ENCODE data around the gene NAMPT.

Gene NAMPT

DNA sequence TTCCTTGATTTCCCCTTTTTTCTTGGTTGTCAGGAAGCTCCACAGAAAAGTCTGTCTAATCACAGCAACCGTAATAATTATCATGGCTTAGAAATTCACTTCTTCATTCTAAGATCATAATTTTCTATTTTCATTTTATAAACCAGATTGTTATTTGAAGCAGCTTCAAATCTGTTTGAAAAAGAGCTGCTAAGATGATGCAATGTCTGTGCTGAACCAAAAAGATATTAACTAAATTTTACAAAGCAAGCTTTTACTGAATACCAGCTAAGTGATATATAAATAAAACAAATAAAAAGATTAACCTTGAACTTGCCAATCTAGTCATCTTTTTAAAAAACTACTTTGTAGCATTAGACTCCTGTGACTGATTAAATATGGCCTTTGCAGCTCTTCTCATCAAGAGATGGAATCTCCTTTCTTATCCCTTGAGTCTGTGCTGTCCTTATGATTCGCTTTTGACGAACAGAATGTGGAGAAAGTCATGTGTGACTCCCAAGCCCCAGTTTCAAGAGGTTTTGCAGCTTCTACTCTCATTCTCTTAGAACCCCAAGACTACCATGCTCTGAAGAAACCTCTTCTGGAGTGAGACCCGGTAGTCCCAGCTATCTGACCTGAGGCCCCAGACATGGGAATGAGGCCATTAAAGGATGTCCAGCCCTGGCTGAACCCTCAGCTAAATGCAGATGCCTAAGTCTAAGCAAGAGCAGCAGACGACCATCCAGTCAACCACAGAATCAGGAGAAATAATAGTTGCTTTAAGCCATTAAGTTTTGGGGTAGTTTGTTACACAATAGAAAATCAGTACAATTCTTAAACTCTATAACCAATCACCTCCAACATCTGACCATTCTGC is 14.4 kb downstream of the NAMPT start:
- DNase-seq: no peak

DNA sequence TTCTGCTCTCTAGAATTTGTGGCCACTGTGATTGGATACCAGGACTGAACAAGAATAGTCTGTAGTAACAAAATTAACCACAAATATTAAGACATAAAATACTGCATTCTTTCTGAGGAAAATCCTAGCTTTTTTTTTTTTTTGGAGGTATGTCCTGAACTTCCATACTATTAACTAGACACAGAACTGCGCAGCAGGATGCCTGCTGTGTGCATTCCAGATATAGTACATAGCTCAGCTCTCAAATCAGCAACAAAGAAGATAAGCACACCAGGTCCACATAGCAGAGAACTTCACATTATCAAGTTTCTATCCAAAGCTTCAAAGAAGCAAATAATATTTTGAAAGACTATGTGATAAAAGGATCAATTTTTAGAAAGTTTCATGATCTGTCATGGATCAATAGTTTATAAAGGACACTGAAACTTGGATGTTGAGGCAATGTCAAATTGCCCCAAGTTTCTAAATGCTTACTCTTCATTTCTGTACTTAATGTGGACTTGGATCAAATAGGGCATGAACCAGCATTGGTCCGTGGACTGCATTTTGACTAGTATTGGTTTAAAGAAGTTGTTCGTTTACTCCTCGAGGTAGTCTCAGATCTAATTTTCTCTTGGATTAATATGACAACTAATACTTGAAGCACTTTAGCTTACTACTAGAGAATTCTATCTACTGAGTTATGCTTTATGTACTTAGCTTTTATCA is 15.4 kb downstream of the NAMPT start:
- no peak for DNase-seq

GRCh38 chr7:106265133-106265532 is 19.6 kb downstream of the NAMPT start:
- no peak for DNase-seq

- no peak for DNase-seq
Observed at GRCh38 chr7:106262221-106262881, 22.4 kb downstream of the NAMPT start.

DNA sequence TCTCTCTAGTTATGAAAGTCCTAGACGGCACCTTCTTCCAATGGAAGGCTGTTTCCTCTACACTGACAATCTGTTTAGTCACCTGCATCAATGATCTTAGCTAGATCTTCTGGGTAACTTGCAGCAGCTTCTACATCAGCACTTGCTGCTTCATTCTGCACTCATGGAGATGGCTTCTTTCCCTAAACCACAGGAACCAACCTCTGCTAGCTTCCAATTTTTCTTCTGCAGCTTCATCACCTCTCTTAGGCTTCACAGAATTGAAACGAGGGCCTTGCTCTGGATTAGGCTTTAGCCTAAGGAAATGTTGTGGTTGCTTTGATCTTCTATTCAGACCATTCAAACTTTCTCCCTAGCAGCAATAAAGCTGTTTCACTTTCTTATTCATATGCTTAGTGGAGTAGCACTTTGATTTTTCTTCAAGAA is 24.6 kb downstream of the NAMPT start:
- DNase-seq: no peak

DNA sequence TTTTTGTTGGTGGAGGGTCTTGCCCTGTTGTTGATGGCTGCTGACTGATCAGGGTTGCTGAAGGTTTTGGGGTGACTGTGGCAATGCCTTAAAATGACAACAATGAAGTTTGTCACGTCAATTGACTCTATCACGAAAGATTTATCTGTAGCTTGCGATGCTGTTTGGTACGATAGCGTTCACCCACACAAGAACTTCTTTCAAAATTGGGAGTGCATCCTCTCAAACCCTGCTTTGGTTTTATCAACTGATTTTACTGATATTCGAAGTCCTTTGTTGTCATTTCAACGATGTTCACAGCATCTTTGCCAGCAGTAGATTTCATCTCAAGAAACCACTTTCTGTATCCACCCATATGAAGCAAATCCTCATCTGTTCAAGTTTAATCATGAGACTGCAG is 26.0 kb downstream of the NAMPT start:
- DNase-seq: no peak

DNA sequence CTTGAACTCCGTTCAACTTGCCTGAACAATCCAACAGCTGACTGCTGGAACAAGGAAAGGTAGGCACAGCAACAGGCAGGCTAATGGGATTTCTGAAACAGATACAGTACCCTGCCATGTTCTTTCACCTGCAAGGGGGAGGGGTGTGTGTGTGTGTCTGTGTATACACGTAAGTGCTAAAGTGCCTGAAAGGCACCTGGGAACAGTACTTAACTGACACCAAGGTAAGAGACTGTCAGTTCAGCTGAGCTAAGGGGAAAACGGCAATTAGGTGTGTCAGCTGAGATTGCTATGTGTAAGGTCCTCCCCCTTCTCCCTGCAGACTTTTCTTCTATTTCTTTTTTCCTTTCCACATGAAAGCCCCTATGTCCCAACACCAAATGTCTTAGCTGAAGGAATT is 27.0 kb downstream of the NAMPT start:
- no peak for DNase-seq

DNA sequence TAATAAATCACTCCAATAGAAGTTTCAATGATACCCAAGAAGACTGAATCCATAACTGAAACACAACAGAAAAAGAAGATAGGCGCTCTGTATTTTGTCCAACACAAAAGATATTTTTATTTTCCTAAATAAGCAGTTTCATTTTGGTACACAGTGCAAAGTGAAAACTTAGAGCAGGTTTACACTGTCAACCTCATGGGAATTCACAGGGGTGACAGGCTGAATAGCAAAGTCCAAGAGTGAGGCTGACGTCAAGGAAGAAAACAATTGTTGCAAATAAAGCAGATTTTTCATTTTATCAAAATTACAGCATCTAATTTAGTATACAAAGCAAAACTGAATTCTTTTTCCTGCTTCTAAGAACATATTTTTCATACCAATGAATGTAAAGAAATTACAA is 28.6 kb downstream of the NAMPT start:
- no peak for DNase-seq

DNA sequence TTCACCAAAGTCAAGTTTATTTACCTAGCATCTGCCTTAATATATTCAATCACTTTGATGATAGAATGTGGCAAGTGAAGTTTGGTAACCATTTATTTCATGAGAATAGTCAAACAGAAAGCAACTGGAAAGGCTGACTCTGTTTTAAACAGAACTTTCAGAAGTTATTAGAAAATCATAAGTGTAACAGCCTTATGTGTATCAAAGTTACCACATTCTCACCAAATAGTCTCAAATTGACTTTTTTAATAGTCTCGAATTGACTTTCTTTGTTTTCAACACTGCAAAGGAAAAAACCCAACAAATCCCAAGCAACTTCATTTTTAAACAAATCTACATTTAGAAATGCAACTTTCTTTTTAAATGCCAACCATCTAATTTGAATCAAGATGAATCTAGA is 29.5 kb downstream of the NAMPT start:
- DNase-seq: no peak

- no peak for DNase-seq
Observed at GRCh38 chr7:106254525-106255116, 30.2 kb downstream of the NAMPT start.

DNA sequence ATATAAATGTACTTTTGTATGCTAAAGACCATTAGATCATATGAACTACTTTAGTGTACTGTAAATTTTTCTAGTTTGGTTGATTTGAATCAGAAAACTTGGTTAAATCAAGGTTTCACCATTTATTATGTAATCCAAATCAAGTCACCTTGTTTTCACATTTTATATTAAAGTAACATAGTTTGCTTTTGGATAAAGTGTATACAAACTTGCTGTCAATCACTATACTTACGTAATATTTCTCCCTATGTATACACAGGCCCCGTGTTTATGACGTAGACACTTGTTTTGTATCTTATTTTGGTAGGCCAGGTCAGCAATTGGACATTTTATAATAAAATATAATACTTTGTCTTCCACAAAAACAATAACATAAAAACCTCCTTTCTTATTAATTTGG is 32.2 kb downstream of the NAMPT start:
- DNase-seq: no peak

GRCh38 chr7:106249488-106249887 is 35.3 kb downstream of the NAMPT start:
- DNase-seq: no peak

GRCh38 chr7:106248600-106248999 is 36.2 kb downstream of the NAMPT start:
- DNase-seq: no peak

DNA sequence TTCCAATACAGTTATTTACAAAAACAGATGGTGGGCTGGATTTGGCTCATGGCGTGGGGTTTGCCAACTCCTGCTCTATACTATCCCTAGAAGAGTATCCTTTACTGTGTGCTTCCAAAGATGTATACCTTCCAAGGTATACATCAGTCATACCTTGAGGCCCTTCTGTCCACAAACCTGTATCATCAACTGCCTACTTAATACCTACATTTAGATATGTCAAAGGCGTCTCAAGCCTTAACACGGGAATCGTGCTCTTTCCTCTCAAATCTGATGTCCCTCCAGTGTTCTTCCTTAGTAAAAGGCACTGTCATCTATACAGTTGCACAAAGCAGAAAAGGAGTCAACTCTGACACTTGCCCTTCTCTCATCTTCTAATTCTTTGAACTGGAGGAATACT is 36.9 kb downstream of the NAMPT start:
- DNase-seq: no peak

- DNase-seq: no peak
Observed at GRCh38 chr7:106246902-106247711, 37.7 kb downstream of the NAMPT start.

DNA sequence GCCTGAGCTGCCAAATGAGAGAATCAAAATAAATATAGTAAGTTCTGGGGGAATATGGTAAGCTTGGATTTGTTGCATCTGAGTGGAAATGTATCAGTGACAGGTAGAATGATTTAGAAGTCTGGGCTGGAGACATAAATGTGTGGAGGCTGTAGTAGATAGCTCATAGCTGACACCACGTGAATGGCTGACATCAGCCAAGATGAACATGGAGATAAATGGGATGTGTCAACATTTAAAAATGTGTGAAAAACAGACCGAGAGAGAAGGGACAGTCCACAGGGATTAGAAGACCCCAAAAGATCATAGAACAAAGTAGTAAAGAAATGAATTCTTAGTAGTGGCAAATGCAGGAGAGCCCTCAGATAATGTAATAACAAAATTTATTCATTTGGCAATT is 40.9 kb downstream of the NAMPT start:
- DNase-seq: no peak

DNA sequence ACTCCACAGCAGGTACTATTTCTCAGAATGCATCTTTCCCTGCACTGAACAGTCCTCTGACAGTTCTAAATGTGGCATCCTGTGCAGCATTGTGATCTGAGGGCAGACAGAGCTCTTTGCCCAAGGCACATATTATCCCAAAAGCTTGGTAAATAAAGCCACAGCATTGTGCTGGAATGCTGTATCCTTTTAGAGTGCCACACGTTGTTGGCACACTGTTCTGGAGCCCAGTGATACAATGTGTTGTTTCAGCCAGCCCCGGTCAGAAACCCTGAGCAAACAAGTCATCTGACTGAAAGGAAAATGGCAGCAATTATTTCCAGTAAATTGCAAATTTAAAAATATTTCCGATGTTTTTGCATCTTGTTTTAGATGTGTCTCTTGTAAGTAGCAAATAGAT is 45.4 kb downstream of the NAMPT start:
- no peak for DNase-seq

DNA sequence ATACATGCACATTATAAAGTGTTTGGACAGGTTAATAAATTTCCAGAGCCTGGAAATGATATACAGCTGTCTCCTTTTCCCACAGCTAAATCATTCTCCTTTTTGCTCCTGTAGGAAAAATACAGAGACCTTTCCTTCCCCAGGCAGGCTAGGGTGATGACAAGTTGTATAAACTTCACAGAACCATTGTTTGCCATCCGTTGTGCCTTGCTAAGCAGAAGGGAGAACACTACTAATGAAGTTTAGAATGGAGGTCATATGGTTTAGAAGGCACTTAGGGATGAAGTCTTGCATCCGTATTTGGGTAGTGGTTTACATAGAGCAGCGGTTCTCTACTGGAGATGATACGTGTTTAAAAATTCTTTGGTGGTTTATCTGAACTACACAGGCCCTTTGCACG is 46.0 kb downstream of the NAMPT start:
- DNase-seq: no peak

GRCh38 chr7:106236065-106236464 is 48.7 kb downstream of the NAMPT start:
- DNase-seq: no peak

DNA sequence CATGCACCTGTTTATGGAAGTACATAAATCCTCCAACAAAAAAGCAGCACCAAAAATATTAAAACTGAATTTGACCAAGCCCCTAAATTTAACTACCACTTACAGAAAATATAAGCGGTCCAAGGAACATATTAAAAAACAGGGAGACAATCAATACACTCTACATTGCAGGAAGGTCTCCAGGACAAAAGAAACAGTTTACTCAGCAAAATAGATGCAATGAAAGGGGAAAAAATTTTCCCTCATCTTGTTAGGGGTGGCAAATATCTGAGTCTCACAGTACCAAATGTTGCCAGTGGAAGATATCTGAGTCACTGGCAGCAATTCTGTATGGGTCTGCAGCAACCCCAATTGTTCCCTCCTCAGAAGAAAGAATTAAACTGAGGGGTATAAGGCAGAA is 50.4 kb downstream of the NAMPT start:
- no peak for DNase-seq

- DNase-seq: no peak
Observed at GRCh38 chr7:106231856-106232490, 52.8 kb downstream of the NAMPT start.

DNA sequence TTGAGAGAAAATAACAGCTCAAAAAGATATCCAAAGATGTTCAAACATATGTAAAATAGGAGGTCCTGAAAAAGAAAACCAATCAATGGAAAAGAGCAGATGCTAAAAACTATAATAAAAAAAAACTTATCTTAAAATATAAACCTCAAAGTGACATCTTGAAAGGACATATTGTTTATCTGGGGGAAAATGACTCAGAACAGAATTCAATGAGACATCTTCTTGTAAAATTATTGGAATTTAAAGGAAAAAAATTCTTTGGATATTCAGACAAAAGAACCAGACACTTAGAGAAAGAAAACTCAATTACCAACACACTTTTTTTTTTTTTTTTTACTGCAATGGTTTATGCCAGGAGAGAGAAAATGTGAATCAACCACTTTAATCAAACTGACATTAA is 58.9 kb downstream of the NAMPT start:
- no peak for DNase-seq

All from islet precursor cell (in vitro differentiated cells).